ENCODE data around the gene AFTPH.

Gene AFTPH

GRCh38 chr2:64542071-64543007 lies 18.2 kb downstream of the AFTPH start:
- DNase-seq = no peak

- no peak for DNase-seq
Observed at GRCh38 chr2:64543008-64543697, 19.0 kb downstream of the AFTPH start.

GRCh38 chr2:64548761-64549160 lies 24.6 kb downstream of the AFTPH start:
- DNase-seq = no peak

- no peak for DNase-seq
Observed at GRCh38 chr2:64550042-64550441, 25.9 kb downstream of the AFTPH start.

GRCh38 chr2:64551851-64552250 lies 27.7 kb downstream of the AFTPH start:
- DNase-seq = no peak

GRCh38 chr2:64554117-64554516 lies 30.0 kb downstream of the AFTPH start:
- no peak for DNase-seq

- DNase-seq = no peak
Observed at GRCh38 chr2:64558445-64559081, 34.4 kb downstream of the AFTPH start.

GRCh38 chr2:64562148-64562784 lies 38.1 kb downstream of the AFTPH start:
- no peak for DNase-seq

- DNase-seq = no peak
Observed at GRCh38 chr2:64563436-64563938, 39.4 kb downstream of the AFTPH start.

- DNase-seq = no peak
Observed at GRCh38 chr2:64565949-64566710, 42.0 kb downstream of the AFTPH start.

- DNase-seq = no peak
Observed at GRCh38 chr2:64567473-64567872, 43.3 kb downstream of the AFTPH start.

- DNase-seq = no peak
Observed at GRCh38 chr2:64568836-64569235, 44.7 kb downstream of the AFTPH start.

- DNase-seq = no peak
Observed at GRCh38 chr2:64574871-64575270, 50.7 kb downstream of the AFTPH start.

- no peak for DNase-seq
Observed at GRCh38 chr2:64581018-64581417, 56.9 kb downstream of the AFTPH start.

- DNase-seq = no peak
Observed at GRCh38 chr2:64581777-64582539, 57.8 kb downstream of the AFTPH start.

- DNase-seq = no peak
Observed at GRCh38 chr2:64582774-64583340, 58.7 kb downstream of the AFTPH start.

GRCh38 chr2:64586054-64586453 lies 61.9 kb downstream of the AFTPH start:
- DNase-seq = no peak

GRCh38 chr2:64586883-64587481 lies 62.9 kb downstream of the AFTPH start:
- peak; percentile 80 for DNase-seq

- DNase-seq = no peak
Observed at GRCh38 chr2:64587561-64587960, 63.4 kb downstream of the AFTPH start.

- DNase-seq = no peak
Observed at GRCh38 chr2:64591188-64591587, 67.1 kb downstream of the AFTPH start.
